ENCODE measurements around the gene TTC12.

DNA sequence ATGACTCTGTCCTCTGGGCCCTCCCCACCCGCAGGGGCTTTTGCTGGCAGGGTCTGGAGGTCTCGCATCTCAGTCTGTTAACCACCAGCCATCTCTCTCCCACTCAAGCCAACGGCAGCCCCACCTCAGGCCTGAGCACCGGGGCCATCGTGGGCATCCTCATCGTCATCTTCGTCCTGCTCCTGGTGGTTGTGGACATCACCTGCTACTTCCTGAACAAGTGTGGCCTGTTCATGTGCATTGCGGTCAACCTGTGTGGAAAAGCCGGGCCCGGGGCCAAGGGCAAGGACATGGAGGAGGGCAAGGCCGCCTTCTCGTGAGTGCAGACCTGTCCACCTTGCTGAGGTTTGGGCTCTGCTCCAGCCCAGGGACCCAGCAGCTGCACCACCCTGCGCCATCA, 44.3 kb upstream of the TTC12 start:
- TF ChIP-seq, protein P1, sequence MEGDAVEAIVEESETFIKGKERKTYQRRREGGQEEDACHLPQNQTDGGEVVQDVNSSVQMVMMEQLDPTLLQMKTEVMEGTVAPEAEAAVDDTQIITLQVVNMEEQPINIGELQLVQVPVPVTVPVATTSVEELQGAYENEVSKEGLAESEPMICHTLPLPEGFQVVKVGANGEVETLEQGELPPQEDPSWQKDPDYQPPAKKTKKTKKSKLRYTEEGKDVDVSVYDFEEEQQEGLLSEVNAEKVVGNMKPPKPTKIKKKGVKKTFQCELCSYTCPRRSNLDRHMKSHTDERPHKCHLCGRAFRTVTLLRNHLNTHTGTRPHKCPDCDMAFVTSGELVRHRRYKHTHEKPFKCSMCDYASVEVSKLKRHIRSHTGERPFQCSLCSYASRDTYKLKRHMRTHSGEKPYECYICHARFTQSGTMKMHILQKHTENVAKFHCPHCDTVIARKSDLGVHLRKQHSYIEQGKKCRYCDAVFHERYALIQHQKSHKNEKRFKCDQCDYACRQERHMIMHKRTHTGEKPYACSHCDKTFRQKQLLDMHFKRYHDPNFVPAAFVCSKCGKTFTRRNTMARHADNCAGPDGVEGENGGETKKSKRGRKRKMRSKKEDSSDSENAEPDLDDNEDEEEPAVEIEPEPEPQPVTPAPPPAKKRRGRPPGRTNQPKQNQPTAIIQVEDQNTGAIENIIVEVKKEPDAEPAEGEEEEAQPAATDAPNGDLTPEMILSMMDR (IDR thresholded peaks at IDR 0.05), result no peak
- TF ChIP-seq POLR2A (IDR thresholded peaks at IDR 0.05), result no peak

Measured in prostate gland (tissue), 2 donors.